Sciatic nerve (tissue), 1 donor: ENCODE measurements around the gene KCNK3. TPM values are rescaled to one million over a fixed set of nuclear protein-coding genes. Genes with fewer than 3 reads are reported as not detected.

Experiments used
- total RNA-seq: library from RNA; stranded (reverse); fragmentation: NEBNext Ultra II Directional; extraction: Animal tissue kit (Norgen Biotek cat#: 25700); gene quantifications from one replicate; pipeline ENCODE4 v1.2.1, GENCODE V29; 2021
- donor health status: DM: no; HTN: no; CAD: no.

Gene KCNK3
- total RNA-seq, 1 donor from 2014 or later, result 0.53 TPM

Other genes starting within 250 kb of the KCNK3 start
- gene OTOF, start 214.6 kb upstream of the KCNK3 start, total RNA-seq, result 0.13 TPM
- not detected for gene CIB4, start 51.4 kb upstream of the KCNK3 start, total RNA-seq
- gene SLC35F6, start 71.6 kb downstream of the KCNK3 start, total RNA-seq, result 27.6 TPM
- gene CENPA, start 93.3 kb downstream of the KCNK3 start, total RNA-seq, result 0.31 TPM
- gene DPYSL5, start 155.4 kb downstream of the KCNK3 start, total RNA-seq, result not detected